SK-N-MC (cell line): Measurements from ENCODE around the gene KAZN.

Experiments used
- EZH2 ChIP-seq: fragments of 200-600 bp; sonication (generic); IDR thresholded peaks from one replicate; pipeline ENCODE4 v1.6.1; 2017; ENCODE audit warnings: antibody characterized with exemption
- POLR2AphosphoS5 ChIP-seq: IDR thresholded peaks from 2 replicates; pipeline ENCODE4 v1.6.1; 2012; ENCODE audit warnings: mild to moderate bottlenecking, low read depth, low read length, borderline replicate concordance

- TF ChIP-seq EZH2 (no peak), POLR2AphosphoS5 (no peak)
Observed at GRCh38 chr1:15012822-15013221, 414.3 kb downstream of the KAZN start.
